ENCODE measurements around the gene AFAP1L2.

GRCh38 chr10:114370199-114370598 lies 34.1 kb downstream of the AFAP1L2 start:
- TF ChIP-seq CTCF (conservative IDR thresholded peaks at IDR 0.05; ENCODE audit: low read length) (no peak), EZH2phosphoT487 (IDR thresholded peaks at IDR 0.05; ENCODE audit: borderline replicate concordance, low read depth, low read length) (no peak)
